ENCODE data around the gene OCA2.

- TF ChIP-seq CTCF (IDR thresholded peaks at IDR 0.05; ENCODE audit: control extremely low read depth in 1 of 3, insufficient read depth in 1 of 3, low read depth in 1 of 3, low read length in 3 of 3) (no peak), POLR2A (IDR thresholded peaks at IDR 0.05; ENCODE audit: control extremely low read depth in 1 of 2, low read depth in 2 of 2, low read length in 2 of 2) (no peak), ATF2 (IDR thresholded peaks at IDR 0.05; ENCODE audit: low read length) (no peak), CHD2 (IDR thresholded peaks at IDR 0.05; ENCODE audit: low read length) (no peak), POU5F1 (IDR thresholded peaks at IDR 0.05; ENCODE audit: low read depth, low read length) (no peak)
- TF ChIP-seq, protein P1, sequence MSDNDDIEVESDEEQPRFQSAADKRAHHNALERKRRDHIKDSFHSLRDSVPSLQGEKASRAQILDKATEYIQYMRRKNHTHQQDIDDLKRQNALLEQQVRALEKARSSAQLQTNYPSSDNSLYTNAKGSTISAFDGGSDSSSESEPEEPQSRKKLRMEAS (IDR thresholded peaks at IDR 0.05), result no peak
Observed at GRCh38 chr15:28147801-28148200, 48.7 kb upstream of the OCA2 start.

All from H1 (cell line).